GM11168 (cell line): Measurements from ENCODE around the gene PLA2G2F.

Source experiments
- in situ Hi-C: fragments of 300-500 bp; cut with MboI; formaldehyde crosslinking; loops from one replicate; pipeline ENCODE4 v1.12.0; 2022; ENCODE audit warnings: low sequenced_read_pairs; ENCODE audit not compliant: unreplicated experiment

Gene PLA2G2F

GRCh38 chr1:20141001-20141400 lies 1.9 kb downstream of the PLA2G2F start:
- in situ Hi-C loops, result no loop called here

DNA sequence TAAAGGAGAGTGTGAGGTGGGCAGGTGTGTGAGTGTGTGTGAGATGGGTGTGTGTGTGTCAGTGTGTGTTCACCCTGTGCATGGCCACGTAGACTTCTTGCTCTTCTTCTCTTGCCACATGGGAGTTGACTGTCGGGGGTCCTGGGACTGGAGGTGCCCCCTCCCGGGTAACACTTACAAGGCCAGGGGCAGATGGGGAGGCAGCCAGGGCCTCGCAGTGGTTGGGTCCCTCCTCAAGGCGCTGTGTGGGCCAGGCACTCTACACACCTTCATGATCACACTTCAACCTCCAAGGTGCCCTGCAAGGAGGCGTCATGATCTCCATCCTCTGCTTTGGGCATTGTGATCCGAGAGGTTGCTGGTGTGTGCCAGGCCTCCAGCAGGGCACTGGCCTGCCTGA lies 2.3 kb downstream of the PLA2G2F start:
- in situ Hi-C loops, result no loop called here

DNA sequence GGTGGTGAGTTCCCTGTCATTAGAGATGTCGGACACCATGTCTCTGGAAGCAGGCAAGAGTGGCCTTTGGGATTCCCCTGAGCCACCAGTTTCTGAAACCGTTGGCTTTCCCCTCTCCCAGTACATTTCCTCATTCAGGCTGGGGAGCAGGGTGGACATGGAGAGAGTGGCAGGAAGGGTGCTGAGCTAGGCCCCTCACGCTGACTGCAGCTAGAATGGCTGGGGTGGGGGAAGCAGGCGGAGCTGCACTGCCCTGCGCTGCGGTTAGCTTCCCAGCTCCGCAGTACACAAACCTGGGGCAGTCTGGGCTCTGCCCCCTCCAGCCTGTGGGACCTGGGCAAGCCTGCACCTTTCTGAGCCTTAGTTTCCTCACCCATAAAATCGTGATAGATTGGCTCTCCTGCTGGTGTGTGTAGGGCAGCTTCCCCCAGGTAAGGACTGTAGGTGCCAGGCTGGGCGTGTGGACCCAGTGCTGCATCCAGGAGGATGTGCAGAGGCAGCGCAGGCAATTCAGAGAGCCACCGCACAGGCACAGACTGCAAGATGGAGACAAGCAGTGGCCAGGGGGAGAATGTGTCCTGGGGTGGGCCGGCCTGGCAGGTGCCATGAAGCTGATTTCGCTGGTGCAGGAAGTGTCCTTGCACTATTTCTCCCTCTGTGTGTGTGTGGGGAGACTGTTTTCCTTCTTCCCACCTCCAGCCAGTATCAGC lies 3.0 kb downstream of the PLA2G2F start:
- in situ Hi-C loops, result no loop called here

DNA sequence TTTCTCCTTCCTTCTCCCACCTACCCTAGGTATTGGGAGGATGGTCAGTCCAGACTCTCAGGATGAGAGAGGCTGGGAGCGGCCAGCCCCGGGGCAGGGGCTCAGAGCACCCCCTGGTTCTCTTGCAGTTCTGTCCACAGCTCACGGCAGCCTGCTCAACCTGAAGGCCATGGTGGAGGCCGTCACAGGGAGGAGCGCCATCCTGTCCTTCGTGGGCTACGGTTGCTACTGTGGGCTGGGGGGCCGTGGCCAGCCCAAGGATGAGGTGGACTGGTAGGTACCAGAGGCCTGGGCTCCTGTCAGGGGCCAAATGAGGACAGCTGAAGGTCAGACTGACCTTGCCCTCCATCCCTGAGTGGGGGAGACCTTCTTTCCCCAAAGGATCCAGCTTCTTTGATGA lies 4.2 kb downstream of the PLA2G2F start:
- in situ Hi-C loops, result no loop called here

DNA sequence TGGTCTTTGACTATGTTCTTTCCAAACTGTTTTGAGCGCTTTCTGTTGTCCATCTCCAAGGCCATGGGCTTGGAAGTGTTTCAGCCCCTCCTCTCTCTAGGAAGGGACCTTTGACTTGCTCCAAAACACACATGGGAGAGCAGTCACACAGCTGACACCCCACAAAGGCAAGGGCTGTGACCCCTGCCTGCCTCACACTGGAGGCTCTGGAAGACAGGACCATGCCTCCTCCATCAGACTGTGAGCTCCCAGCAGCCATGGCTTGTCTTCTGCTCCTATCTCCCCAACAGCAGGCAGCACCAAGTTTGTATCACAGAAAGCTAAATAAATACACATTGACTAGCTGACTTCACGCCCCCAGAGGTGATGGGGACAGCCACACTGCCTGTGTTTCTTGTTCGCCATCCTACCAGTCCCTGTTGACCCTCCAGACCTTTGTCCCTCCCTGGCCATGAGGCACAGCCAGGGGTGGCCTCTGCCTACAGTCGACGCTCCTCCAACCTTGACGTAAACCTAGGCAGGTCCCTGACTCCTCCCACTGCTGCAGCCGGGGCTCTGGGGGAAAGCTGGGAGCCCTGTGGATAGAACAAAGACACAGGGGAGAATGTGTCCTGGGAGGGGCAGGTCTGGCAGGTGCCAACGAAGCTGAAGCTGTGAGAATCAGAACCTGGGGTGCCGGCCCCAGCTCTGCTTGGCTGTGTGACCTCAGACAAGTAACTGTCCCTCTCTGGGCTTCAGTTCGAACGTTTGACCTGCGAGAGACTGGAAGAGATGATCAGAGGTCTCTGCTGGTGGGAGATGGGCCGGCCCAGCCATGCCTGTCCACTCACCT lies 4.8 kb downstream of the PLA2G2F start:
- in situ Hi-C loops, result no loop called here

DNA sequence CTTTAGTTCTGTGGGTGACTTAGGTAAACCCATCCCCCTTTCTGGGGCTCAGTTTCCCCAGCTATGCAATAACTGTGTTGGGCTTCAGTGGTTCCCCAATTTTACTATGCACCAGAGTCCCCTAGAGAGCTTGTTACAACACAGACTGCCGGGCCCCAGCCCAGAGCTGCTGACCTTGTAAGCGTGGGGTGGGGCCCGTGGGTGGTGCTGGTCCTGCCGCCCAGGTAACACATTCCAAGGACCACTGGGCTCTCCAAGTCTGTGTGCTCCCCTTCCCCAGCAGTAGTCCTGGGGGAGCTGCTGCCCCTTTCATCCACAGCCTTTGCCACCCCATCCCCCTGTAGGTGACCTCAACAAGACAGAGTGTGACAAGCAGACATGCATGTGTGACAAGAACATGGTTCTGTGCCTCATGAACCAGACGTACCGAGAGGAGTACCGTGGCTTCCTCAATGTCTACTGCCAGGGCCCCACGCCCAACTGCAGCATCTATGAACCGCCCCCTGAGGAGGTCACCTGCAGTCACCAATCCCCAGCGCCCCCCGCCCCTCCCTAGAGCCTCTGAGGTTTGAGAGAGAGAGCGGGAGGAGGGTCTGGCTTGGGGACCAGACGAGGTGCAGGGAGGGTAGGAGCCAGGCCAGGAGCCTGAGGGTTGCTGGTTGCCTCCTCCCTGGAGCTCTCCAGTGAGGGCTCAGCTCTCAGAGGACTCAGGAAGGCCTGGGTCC lies 8.9 kb downstream of the PLA2G2F start:
- in situ Hi-C loops, result no loop called here

GRCh38 chr1:20148571-20149500 lies 9.7 kb downstream of the PLA2G2F start:
- in situ Hi-C loops, result no loop called here

GRCh38 chr1:20149601-20150325 lies 10.6 kb downstream of the PLA2G2F start:
- in situ Hi-C loops, result loop anchor here (5.0 kb wide), 1 partner anchor 37 kb away; no protein-coding TSS in a partner anchor

DNA sequence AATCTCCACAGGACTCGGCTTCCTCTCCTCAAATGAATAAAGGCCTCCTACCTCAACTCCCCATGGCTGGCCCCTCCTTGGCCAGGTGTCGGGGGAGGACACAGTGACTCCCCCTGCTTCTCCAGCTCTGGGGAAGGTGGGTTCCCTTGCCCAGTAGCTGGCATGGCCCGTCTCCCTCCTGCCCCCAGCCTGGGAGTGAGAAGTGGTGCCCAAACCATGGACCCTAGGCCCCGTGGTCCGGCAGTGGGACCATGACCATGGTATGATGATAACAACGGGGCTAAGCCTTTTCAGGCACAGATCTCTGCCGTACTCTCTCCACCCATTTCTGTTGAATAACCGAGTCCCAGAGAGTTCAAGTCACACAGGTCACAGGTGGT lies 11.2 kb downstream of the PLA2G2F start:
- in situ Hi-C loops, result loop anchor here (5.0 kb wide), 1 partner anchor 38 kb away; no protein-coding TSS in a partner anchor

GRCh38 chr1:20150969-20151368 lies 11.8 kb downstream of the PLA2G2F start:
- in situ Hi-C loops, result loop anchor here (5.0 kb wide), 1 partner anchor 39 kb away; no protein-coding TSS in a partner anchor

DNA sequence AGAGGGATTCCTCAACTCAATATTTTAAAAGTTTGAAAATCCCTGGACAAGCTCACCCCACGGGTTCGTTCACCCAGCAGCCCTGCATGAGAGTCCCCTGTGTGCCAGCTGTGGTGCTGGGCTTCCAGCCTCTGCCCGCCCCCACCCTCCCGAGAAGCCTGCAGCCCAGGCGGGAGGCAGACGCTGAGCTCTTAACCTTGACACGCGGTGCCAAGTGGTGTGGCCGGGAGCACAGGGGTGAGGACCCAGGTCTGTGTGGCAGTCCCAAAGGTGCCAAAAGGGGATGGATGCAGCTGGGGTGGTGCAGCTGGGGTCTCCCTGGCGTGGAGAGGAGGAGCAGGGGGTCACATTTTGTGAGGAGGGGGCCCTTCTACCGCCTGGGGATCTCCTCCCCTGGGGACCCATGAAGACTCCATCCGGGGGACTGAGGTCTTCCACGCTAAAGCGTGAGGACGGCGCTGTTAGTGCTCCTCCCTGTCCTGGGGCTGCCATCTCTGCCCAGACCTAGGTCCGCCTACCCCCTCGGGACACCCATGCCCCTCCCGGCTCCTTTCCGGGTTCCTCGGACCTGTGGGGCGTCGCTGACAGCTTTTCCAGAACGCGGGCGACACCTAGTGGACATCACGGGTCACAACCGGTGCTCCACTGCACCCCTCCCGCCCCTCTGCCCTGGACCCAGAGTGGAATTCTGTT lies 12.9 kb downstream of the PLA2G2F start:
- in situ Hi-C loops, result loop anchor here (5.0 kb wide), 1 partner anchor 40 kb away; no protein-coding TSS in a partner anchor

GRCh38 chr1:20152599-20152930 lies 13.4 kb downstream of the PLA2G2F start:
- in situ Hi-C loops, result loop anchor here (5.0 kb wide), 1 partner anchor 40 kb away; no protein-coding TSS in a partner anchor

- in situ Hi-C loops, result loop anchor here (5.0 kb wide), 1 partner anchor 41 kb away; no protein-coding TSS in a partner anchor
Observed at GRCh38 chr1:20153000-20153418, 13.9 kb downstream of the PLA2G2F start.

- in situ Hi-C loops, result loop anchor here (5.0 kb wide), 1 partner anchor 42 kb away; no protein-coding TSS in a partner anchor
Observed at GRCh38 chr1:20154301-20154831, 15.2 kb downstream of the PLA2G2F start.

DNA sequence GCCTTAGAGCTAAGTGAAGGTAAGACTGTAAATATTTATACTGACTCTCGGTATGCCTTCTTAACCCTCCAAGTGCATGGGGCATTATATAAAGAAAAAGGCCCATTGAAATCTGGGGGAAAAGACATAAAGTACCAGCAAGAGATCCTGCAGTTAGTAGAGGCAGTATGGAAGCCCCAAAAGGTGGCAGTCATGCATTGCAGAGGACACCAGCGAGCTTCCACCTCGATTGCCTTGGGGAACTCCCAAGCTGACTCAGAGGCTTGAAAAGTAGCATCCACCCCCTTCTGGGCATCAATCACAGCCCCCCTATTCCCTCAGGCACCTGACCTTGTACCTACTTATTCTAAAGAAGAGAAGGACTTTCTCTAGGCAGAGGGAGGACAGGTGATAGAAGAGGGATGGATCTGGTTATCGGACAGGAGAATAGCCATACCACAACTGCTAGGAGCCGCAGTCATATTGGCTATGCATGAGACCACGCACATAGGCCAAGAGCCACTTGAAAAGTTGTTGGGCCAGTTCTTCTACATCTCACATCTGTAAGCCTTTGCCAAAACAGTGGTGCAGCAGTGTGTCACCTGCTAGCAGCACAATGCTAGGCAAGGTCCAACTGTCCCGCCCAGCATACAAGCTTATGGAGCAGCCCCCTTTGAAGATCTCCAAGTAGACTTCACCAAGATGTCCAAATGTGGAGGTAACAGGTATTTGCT lies 19.4 kb downstream of the PLA2G2F start:
- in situ Hi-C loops, result loop anchor here (5.0 kb wide), 1 partner anchor 241 kb away; no protein-coding TSS in a partner anchor

DNA sequence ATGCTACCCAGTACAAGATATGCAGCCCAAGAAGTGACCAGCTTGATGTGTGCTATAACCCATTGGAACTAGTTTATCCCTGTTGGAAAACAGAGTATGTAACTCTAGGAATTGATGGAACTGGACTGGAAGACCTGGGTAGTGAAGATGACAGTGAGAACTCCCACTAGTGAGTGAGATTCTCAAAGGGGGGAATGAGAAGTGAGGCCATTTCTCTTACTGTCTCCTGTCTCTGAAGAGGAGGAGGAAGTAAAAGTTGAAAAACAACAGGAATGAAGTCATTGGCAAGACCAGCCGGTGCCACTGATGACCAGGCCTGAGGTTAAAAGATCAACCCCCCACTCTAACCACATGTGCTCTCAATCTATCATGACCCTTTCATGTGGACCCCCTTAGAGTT lies 20.9 kb downstream of the PLA2G2F start:
- in situ Hi-C loops, result no loop called here

- in situ Hi-C loops, result no loop called here
Observed at GRCh38 chr1:20164694-20165202, 25.6 kb downstream of the PLA2G2F start.
